GM23248 (cell line): ENCODE results near the gene DDX60.

Experiments used
- EZH2 ChIP-seq: fragments of 200-600 bp; sonication (generic); IDR thresholded peaks from 2 replicates; pipeline ENCODE4 v1.6.1; 2018; ENCODE audit warnings: antibody characterized with exemption, mild to moderate bottlenecking; ENCODE audit not compliant: insufficient read depth, poor library complexity, severe bottlenecking
- EZH2phosphoT487 ChIP-seq: fragments of 200-600 bp; sonication (generic); IDR thresholded peaks from 2 replicates; pipeline ENCODE4 v1.6.1; 2018; ENCODE audit warnings: antibody characterized with exemption, moderate library complexity, mild to moderate bottlenecking, low read depth; ENCODE audit not compliant: insufficient read depth

DNA sequence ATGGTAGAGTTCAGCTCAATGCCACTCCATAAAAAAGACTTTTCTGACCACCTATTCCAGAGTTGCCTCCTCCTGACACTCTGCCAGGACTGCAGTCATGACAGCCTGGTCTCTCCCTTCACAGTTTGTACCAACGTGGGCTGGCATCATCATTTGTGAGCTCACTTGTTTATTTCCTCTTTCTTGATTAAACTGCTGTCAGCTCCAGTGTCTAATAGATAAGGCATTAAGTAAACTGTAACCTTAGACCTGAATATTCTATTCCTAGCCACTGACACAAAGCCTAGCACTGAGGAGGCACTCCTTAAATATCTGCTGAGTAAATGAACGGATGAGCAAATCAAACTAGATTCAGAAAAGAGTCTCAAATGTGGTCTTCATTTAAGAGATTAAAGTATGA is 48.7 kb downstream of the DDX60 start:
- no peak for TF ChIP-seq EZH2
- TF ChIP-seq EZH2phosphoT487: no peak
